Esophagus muscularis mucosa (tissue), 4 donors: ENCODE measurements around the gene ASTN2. TPM values are rescaled to one million over a fixed set of nuclear protein-coding genes. Genes with fewer than 3 reads are reported as not detected.

Experiments
- DNase-seq: peaks from one replicate; pipeline ENCODE4 v3.0.0-alpha.2; 2017; ENCODE audit errors: extremely low spot score
- H3K27ac ChIP-seq, 4 donors: fragments of 200-600 bp; sonication (generic); replicated peaks in 1 of 4; 1 replicate in 3 of 4; 2 replicates in 1 of 4; pipeline ENCODE4 v1.5.1; 2016 to 2019; ENCODE audit warnings: mild to moderate bottlenecking in 1 of 4
- H3K27me3 ChIP-seq, 4 donors: fragments of 200-600 bp; sonication (generic); one replicate each; pipeline versions ENCODE4 v1.5.1 to v1.6.0; 2016 to 2019
- H3K36me3 ChIP-seq, 4 donors: fragments of 200-600 bp; sonication (generic); one replicate each; pipeline ENCODE4 v1.5.1; 2016 to 2019
- H3K4me1 ChIP-seq, 4 donors: fragments of 200-600 bp; sonication (generic); one replicate each; pipeline ENCODE4 v1.5.1; 2016 to 2019
- H3K4me3 ChIP-seq, 4 donors: fragments of 200-600 bp; sonication (generic); 1 replicate in 2 of 4; 2 replicates in 2 of 4; pipeline ENCODE4 v1.5.1; 2016 to 2019; ENCODE audit warnings: mild to moderate bottlenecking in 4 of 4, moderate library complexity in 1 of 4
- H3K9me3 ChIP-seq, 4 donors: fragments of 200-600 bp; sonication (generic); 1 replicate in 3 of 4; 2 replicates in 1 of 4; pipeline ENCODE4 v1.5.1; 2016 to 2019
- CTCF ChIP-seq, 3 experiments: fragments of 200-600 bp in 2 of 3; fragments of 450-650 bp in 1 of 3; sonication (generic) in 2 of 3; IDR thresholded peaks; one replicate each; pipeline ENCODE4 v1.5.1; 2017 to 2019; ENCODE audit warnings: antibody characterized with exemption in 3 of 3, mild to moderate bottlenecking in 2 of 3, moderate library complexity in 1 of 3
- EP300 ChIP-seq: sonication (generic); formaldehyde crosslinking; IDR thresholded peaks from one replicate; pipeline ENCODE4 v1.6.1; 2017; ENCODE audit warnings: antibody characterized with exemption
- POLR2A ChIP-seq: fragments of 450-650 bp; IDR thresholded peaks from one replicate; pipeline ENCODE4 v1.6.1; 2017; ENCODE audit warnings: antibody characterized with exemption, moderate library complexity, mild to moderate bottlenecking, low read depth
- POLR2AphosphoS5 ChIP-seq, 2 donors: sonication (generic); formaldehyde crosslinking; IDR thresholded peaks; one replicate each; pipeline ENCODE4 v1.6.1; 2017; ENCODE audit warnings: antibody characterized with exemption in 2 of 2
- WGBS: methylation state at CpG from one replicate; pipeline ENCODE4 v1.1.5; 2018; 5-methylcytosine and 5-hydroxymethylcytosine counted together
- intact Hi-C: fragments of 100-400 bp; cut with DNase I; formaldehyde crosslinking; loops from one replicate; pipeline ENCODE4 v1.15.1; 2023
- total RNA-seq, 4 donors: library from RNA; depleted of rRNA; stranded (reverse); fragments of >200 nt; gene quantifications; one replicate each; pipeline versions ENCODE4 v1.1.0 to v1.2.1, GENCODE V29; 2016

The ASTN2 gene
- total RNA-seq, 4 donors from 2014 or later = 4.2 to 6.9 (median 5.5) TPM

- no peak for TF ChIP-seq POLR2AphosphoS5 (IDR thresholded peaks at IDR 0.05)
- no peak for TF ChIP-seq EP300
- no peak for TF ChIP-seq CTCF (IDR thresholded peaks at IDR 0.05)
- TF ChIP-seq POLR2A = no peak
- H3K4me3 ChIP-seq = no peak overlapping the region
- peaks cover 17 to 31% (median 31%) of the 10 kb centered on the region in 4 donors for H3K4me1 ChIP-seq
- H3K27ac ChIP-seq = no peak overlapping the region
- H3K36me3 ChIP-seq = no peaks in the 10 kb centered on the region
- DNase-seq = no peak
- peaks cover 0 to 77% (median 30%) of the 10 kb centered on the region in 4 donors for H3K27me3 ChIP-seq
- 92% methylated on average over 2 of the region's 2 CpGs for WGBS
- intact Hi-C loops = no loop called here
- H3K9me3 ChIP-seq = no peaks in the 10 kb centered on the region
These were observed 2.0 kb upstream of the ASTN2 start for GRCh38 chr9:117416856-117417255.

- Histone ChIP-seq H3K36me3 (no peaks in the 10 kb centered on the region), H3K4me1 (peaks cover 17 to 31% (median 31%) of the 10 kb centered on the region in 4 donors), H3K27ac (no peak overlapping the region), H3K4me3 (peak overlapping the region; percentile 52 to 64 (median 56)), H3K27me3 (peaks cover 0 to 82% (median 30%) of the 10 kb centered on the region in 4 donors), H3K9me3 (no peaks in the 10 kb centered on the region)
- TF ChIP-seq POLR2AphosphoS5 (IDR thresholded peaks at IDR 0.05) = no peak
- no peak for TF ChIP-seq CTCF (IDR thresholded peaks at IDR 0.05)
- TF ChIP-seq EP300 = no peak
- TF ChIP-seq POLR2A = no peak
- WGBS = 11% methylated on average over 13 of the region's 13 CpGs
- no peak for DNase-seq
- intact Hi-C loops = no loop called here
These were observed 579 bp upstream of the ASTN2 start for GRCh38 chr9:117415358-117415914.

- H3K27ac ChIP-seq = peak overlapping the region in 1 of 4 donors; percentile 23
- peak overlapping the region; percentile 52 to 64 (median 56) for H3K4me3 ChIP-seq
- TF ChIP-seq POLR2A (no peak), CTCF (IDR thresholded peaks at IDR 0.05) (no peak), EP300 (no peak), POLR2AphosphoS5 (IDR thresholded peaks at IDR 0.05) (no peak)
- no peaks in the 10 kb centered on the region for H3K9me3 ChIP-seq
- H3K36me3 ChIP-seq = no peaks in the 10 kb centered on the region
- no peak for DNase-seq
- H3K27me3 ChIP-seq = peaks cover 0 to 74% (median 30%) of the 10 kb centered on the region in 4 donors
- peaks cover 17 to 31% (median 31%) of the 10 kb centered on the region in 4 donors for H3K4me1 ChIP-seq
- intact Hi-C loops = no loop called here
- 0% methylated on average over 21 of the region's 77 CpGs for WGBS
These were observed 494 bp downstream of the ASTN2 start for GRCh38 chr9:117414220-117414905.

- TF ChIP-seq EP300 = no peak
- TF ChIP-seq POLR2A = no peak
- TF ChIP-seq POLR2AphosphoS5 (IDR thresholded peaks at IDR 0.05) = no peak
- no peak for TF ChIP-seq CTCF (IDR thresholded peaks at IDR 0.05)
- Histone ChIP-seq H3K27ac (no peak overlapping the region), H3K4me3 (peak overlapping the region; percentile 52 to 64 (median 56)), H3K4me1 (peaks cover 17 to 31% (median 31%) of the 10 kb centered on the region in 4 donors), H3K27me3 (peaks cover 0 to 66% (median 30%) of the 10 kb centered on the region in 4 donors), H3K9me3 (no peaks in the 10 kb centered on the region), H3K36me3 (no peaks in the 10 kb centered on the region)
- DNase-seq = no peak
- WGBS = 2% methylated on average over 50 of the region's 51 CpGs
- intact Hi-C loops = no loop called here
These were observed 1.3 kb downstream of the ASTN2 start for GRCh38 chr9:117413346-117414219.
